ENCODE data around the gene PTK6. TPM values are rescaled to one million over a fixed set of nuclear protein-coding genes. Genes with fewer than 3 reads are reported as not detected.

The PTK6 gene
- total RNA-seq, 1 donor from 2014 or later, result 0.13 TPM

DNA sequence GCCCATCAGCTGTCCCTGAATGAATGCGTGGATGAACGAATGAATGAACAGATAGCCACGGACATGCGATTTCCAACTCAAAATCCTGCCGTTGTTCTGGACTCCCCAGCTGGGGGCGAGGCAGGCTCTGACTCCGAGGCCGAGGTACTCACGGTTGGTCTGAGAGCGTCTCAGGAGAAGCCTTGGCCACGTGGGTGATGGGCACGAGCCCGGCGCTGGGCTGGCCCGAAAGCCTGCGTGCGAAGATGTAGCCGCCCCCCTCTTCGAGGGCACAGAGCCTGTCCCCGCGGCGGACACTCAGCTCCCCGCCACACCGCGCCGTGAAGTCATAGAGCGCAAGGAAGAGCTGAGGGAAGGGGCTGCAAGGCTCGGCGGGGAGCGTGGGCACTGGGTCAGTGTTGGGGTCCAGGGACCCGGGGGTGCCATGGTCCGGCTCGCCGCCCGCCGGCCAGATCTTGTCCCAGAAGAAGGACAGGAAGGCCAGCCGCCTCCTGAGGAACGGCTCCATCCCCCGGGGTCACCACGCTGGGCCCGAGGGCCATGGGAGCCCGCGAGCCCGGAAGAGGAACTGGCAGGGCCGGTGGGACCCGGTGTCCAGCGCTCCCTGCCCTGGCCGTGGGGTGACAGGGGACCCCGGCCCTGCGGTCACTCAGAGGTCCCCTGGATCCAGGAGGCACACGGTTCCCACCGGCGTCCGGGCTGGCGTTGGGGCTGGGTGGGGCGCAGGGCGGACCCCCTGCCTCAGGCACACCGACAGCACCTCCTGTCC is 10.0 kb upstream of the PTK6 start:
- ATAC-seq (no peak), DNase-seq (ENCODE audit: low spot score) (no peak)
- intact Hi-C loops (cut with DNase I), result no loop called here

DNA sequence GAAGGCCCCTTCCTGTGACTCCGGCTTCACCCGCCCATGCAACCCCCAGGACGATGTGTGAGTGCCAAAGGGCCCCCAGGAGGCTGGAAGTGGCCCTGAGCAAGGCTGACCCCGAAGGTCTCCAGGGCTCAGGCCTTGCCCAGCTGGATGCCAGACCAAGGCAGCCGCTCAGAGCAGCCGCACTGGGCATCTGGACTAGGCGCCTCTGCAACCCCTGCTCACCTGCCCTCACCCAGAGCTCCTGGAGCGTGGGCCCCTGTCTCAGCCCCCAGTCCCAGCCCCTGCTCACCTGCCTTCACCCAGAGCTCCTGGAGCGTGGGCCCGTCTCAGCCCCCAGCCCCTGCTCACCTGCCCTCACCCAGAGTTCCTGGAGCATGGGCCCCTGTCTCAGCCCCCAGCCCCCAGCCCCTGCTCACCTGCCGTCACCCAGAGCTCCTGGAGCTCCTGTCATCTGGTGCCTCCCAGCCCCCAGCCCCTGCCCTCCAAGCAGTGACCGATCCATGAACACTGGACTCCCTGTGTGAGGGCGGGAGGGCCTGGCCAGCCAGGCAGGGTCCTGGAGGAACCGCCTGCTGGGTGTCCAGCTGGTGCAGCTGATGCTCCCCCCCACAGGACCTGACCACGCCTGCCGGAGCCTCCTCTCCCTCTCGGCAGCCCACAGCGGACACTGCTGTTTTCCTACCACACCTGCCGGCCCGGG is 9.2 kb upstream of the PTK6 start:
- intact Hi-C loops (cut with DNase I), result no loop called here
- ATAC-seq (no peak), DNase-seq (ENCODE audit: low spot score) (no peak)

DNA sequence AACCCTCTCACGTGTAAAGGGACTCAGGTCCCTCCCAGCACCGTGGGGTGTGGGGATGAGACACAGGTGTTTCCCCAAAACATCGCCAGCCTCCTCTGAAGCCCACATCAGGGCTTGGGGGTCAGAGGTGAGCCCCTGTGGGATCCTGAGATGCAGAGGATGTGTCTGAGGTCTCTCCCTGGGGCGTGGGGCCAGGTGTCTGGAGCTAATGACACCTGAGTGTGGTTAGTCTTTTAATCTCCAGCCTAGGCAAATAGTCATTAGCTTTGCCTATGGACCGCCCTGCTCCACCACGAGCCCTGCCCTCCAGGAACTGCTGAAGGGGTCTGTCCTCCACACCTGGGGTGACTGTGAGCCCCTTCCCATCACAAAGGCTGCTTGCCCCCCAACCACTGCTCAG is 8.6 kb upstream of the PTK6 start:
- ATAC-seq, result no peak
- DNase-seq (ENCODE audit: low spot score), result no peak
- intact Hi-C loops (cut with DNase I), result no loop called here

DNA sequence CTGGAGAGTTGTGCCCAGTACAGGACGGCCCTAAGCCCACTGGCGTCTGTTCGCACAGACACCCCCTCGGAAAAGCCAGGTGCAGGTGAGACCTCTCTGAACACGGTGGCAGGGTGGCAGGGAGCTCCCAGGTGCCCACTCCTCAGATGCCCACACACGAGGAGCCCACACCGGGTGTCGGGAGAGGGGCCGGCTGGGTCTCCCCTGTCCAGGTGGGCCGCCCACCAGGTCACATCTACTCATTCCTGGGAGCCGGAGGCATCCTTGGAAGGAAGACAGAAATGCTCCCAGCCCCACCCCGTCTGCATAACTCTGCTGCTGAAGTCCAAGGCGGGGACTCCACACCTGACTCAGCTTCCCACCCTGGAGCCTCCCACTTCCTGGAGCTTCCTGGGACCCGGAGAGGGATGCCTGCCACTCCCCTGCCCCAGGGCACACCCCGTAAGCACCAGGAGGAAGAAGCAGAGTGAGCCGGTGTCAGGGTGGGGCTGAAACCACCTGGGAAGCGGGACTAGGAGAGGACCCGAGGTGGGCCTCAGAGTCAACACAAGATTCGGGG is 7.9 kb upstream of the PTK6 start:
- ATAC-seq (no peak), DNase-seq (ENCODE audit: low spot score) (no peak)
- intact Hi-C loops (cut with DNase I), result no loop called here

DNA sequence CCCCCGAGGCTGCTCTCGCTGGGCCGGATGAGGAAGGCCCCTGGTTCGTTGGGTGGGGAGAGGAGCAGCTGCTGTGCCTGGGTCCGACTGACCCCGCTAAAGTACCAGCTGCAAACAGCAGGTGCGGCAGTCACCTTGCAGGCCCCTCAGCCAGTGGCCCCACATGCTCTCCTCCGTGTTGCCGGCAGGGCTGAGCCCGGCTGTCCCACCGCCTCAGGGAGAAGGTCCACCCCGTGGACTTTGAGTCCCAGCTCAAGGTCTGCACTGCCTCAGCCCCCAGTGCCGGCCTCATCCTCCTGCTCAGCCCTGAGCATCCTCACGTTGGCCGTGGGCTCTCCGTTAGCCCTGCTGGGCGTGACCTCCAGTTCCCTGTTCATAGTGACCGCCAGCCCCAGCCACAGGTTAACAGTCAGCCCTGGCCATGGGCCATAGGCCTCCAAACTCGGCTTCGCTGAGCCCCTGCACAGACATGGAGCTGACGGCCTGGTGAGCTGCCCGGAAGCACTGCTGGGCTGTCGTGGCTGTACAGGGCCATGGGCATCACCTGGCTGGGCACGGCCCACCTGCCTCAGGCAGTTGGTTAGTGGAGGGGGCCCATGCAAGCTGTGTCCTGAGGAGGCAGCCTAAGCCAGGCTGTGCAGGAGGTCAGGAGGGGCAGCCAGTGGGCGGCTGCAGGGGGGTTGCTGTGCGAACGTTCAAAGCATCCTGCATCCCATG is 7.2 kb upstream of the PTK6 start:
- intact Hi-C loops (cut with DNase I), result no loop called here
- DNase-seq (ENCODE audit: low spot score), result no peak
- no peak for ATAC-seq

DNA sequence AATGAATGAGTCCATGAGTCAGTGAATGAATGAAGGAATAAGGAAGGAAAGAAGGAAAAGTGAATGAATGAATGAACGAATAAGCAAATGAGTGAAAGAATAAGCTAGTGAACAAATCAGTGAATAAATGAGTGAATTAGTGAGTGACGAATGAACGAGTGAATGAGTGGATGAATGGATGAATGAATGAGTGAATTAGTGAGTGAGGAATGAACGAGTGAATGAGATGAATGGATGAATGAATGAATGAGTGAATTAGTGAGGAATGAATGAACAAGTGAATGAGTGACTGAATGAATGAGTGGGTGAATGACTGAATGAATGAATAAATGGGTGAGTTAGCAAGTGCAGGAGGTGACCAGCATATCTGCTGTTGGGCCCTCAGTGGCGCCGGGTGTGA is 6.6 kb upstream of the PTK6 start:
- no peak for DNase-seq (ENCODE audit: low spot score)
- intact Hi-C loops (cut with DNase I), result no loop called here
- ATAC-seq, result no peak

DNA sequence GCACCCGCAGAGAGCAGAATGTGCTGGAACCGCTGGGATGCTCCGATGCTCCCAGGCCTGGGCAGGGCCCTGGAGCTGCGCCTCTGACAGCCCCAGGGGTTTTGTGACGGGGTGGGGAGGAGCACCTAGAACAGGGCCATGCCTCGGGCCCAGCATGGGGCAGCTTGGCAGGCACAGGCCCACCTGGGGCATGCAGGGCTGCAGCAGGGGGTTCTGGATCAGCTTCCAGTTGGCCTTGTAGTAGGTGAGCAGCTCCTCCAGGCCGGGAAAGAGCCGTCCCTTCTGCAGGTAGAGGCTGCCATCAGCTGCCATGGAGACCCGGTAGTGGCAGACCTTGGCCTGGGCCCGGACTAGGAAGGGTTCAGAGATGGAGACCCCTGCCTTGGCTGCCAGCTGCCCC is 6.0 kb upstream of the PTK6 start:
- ATAC-seq, result no peak
- intact Hi-C loops (cut with DNase I), result no loop called here
- DNase-seq (ENCODE audit: low spot score), result no peak

DNA sequence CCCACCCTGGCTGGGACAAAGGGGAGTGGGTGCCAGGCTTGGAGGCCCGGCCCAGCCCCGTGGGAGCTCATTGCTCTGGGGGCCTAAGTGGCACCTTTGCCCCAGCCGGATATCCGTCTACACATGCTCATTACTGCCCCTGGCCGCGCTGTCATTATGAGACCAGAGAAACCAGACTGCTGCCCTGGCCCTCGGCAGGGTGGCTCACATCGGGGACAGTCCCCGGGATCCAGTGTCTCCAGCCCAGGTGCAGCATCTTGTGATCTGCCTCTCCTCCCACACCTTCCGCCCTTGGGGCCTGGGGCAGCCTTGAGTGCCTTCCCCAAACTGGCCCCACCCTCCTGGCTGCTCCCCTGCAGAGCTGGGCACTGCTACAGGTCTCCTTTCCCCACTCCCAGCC is 5.5 kb upstream of the PTK6 start:
- DNase-seq (ENCODE audit: low spot score), result no peak
- intact Hi-C loops (cut with DNase I), result no loop called here

DNA sequence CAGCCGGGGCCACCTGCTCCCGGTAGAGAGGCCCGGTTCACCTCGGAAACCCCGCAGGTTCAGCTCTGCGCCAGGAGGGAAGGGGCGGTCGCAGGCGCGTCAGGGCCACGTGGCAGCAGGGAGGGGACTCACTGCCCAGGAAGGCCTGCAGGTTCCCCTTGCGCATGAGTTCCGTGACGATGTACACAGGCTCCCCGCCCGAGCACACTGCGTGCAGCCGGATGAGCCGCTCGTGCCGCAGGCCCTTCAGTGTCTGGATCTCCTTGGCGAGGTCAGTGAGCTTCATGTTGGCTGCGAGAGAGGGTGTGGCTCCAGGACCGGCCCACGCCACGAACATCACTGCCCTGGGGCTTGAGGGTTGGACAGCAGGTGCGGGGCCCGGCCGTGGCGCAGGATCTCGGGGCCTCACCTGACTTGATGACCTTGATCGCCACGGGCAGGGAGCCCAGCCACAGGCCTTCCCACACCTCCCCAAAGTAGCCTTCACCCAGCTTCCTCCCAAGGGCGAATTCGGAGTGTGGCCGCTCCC is 4.9 kb upstream of the PTK6 start:
- no peak for DNase-seq (ENCODE audit: low spot score)
- intact Hi-C loops (cut with DNase I), result no loop called here
- no peak for ATAC-seq

More for the DNA sequence above, 5.5 kb upstream of the PTK6 start:
- ATAC-seq, result no peak

DNA sequence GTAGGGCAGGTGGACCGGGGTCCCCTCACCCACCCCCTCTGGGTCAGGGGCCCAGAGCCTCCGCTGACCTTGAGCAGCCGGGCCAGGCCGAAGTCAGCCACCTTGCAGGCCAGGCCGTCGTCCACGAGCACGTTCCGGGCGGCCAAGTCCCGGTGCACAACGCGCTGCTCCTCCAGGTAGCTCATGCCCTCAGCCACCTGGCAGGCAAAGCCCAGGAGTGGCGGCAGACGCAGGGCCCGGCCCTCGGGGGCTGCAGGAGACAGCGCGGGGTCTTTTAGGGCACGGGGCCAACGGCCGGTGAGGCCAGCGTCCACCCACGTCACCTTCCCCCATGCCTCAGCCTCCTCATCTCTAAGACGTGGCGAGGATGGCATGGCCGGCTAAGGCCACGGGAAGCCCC is 4.2 kb upstream of the PTK6 start:
- intact Hi-C loops (cut with DNase I), result no loop called here
- no peak for DNase-seq (ENCODE audit: low spot score)
- ATAC-seq, result no peak

DNA sequence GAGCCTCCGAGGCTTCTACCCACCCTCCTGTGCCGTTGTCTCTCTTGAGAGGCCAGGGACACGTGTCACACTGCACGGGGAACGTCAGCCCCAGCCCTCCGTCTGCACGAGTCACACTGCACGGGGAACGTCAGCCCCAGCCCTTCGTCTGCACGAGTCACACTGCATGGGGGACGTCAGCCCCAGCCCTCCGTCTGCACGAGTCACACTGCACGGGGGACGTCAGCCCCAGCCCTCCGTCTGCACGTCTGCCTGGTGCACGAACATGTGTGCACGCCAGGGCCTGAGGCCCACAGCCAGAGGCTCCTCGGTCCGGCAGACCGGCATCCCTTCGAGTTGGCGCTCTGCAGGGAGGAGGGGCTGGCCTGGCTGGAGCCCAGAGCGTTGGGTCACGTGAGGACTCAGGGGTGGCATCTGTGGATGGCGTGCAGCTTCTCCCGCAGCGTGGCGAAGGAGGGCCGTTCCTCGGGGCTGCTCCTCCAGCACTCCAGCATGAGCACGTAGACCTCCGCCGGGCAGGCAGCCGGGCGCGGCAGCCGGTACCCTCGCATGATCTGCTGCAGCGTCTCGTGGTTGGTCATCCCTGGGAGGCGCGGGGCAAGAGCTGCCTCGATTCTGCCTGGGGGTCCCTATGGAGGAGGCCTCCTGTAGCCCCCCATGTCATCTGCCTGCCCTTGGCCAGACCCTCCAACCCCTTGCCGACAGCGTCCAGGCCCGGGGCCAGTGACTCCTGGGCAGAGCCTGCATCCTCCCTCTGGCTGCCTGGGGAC is 3.4 kb upstream of the PTK6 start:
- DNase-seq (ENCODE audit: low spot score), result no peak
- intact Hi-C loops (cut with DNase I), result no loop called here
- no peak for ATAC-seq

DNA sequence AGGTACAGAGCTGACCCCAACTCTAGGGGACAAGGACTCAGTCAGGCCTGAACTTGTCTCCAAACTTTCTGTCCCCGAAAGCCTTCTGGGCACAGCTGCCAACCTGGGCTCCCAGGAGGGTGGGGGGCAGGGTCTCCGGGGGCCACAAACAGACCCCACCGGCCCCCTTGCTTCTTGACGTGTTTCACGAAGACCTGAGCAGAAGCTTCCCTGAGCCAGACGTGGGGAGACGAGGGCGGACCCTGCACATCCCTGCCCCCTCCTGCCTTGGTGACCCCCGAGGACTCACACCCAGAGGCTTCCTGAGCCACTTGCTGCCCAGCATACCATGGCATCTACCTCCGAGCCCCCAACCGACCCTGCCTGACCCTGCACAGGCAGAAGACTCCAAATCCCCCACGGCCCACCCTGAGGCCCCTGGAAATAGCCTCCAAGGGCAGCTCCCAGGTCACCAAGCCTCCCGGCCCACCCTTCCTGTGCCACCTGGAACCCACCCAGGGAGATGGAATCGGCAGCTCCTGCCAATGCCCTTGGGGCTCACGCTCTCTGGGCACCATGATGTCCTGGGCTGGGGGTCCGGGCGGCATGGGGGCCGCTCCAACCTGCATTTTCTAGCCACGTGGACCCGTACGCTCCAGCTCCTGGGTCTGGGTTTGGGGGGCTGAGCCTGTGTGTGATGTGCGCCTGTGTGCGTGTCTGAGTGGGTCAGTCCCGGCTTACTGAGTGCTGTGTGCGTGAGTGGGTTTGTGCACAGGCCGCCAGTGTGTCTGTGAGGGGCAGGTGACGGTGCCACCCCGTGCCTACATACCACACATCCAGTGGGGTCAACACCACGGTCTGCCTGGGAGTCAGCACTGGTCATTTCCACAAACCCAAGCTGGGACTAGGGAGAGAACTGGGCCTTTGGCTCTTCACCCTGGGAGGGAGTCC is 2.5 kb upstream of the PTK6 start:
- intact Hi-C loops (cut with DNase I), result loop anchor here (5.0 to 10.0 kb wide), 2 partner anchors 325 to 438 kb away; partner anchors contain the start of genes ABHD16B, SAMD10 and TPD52L2
- no peak for DNase-seq (ENCODE audit: low spot score)
- ATAC-seq, result no peak

DNA sequence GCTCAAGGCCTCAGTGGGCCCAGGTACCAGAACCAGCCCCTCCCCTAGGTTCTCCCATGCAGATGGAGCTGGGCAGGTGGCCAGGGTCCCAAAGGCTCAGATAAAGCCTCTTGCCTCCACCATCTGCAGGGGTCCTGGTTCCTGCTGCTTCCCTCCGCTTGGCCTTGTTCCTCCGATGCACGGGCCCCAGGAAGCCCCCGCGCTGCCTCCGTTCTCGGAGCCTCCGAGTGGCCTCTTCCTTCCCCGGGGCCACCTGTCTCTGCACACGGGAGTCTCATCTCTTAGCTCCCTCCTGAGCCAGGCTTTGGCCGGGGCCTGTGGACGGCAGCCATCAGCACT is 1.9 kb upstream of the PTK6 start:
- intact Hi-C loops (cut with DNase I), result loop anchor here (5.0 to 10.0 kb wide), 2 partner anchors 326 to 438 kb away; partner anchors contain the start of genes ABHD16B, SAMD10 and TPD52L2
- no peak for ATAC-seq
- DNase-seq (ENCODE audit: low spot score), result no peak

DNA sequence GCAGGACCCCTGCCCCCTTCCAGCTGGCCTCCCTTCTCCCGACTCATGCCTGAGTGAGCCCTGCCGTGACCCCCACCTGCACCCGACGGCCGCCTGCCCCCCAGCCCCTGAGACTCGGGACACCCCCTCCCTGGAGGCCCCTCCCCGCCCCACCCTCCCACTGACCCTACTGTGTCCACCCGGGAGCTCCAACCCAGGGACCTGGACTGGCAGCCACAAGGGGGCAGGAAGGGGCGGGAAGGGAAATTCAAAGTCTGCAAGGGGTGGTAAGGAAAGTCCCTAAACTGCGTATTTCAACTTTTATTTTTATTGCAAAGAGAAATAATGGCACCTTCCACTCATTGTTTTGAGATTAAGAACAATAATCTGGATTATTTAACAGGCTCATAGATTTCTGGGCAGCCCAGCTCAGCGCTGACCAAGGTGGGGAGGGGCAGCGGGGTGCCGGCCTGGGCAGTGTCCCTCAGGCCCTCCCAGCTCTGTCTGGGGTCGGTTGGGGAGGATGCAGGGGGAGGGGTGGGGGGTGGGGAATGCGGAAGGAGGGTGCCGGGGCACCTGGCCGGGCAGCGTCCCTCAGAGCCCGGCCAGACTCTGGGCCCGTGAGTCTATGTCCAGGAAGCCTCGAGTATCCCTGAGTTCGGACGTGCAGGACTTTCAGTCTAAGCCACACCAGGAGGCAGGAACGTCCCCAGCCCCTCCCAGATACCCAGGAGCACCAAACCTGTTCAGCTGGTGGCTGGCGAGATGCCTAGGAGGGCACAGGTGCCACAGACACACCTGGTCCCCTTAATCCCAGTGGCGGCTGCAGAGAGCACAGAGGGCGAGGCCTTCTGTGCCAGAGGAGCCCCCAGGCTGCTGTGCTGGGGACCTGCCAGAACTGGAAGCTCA is 1.3 kb upstream of the PTK6 start:
- DNase-seq (ENCODE audit: low spot score) (no peak), ATAC-seq (peak; percentile 22)
- intact Hi-C loops (cut with DNase I), result loop anchor here (5.0 to 10.0 kb wide), 2 partner anchors 326 to 439 kb away; partner anchors contain the start of genes ABHD16B, SAMD10 and TPD52L2

DNA sequence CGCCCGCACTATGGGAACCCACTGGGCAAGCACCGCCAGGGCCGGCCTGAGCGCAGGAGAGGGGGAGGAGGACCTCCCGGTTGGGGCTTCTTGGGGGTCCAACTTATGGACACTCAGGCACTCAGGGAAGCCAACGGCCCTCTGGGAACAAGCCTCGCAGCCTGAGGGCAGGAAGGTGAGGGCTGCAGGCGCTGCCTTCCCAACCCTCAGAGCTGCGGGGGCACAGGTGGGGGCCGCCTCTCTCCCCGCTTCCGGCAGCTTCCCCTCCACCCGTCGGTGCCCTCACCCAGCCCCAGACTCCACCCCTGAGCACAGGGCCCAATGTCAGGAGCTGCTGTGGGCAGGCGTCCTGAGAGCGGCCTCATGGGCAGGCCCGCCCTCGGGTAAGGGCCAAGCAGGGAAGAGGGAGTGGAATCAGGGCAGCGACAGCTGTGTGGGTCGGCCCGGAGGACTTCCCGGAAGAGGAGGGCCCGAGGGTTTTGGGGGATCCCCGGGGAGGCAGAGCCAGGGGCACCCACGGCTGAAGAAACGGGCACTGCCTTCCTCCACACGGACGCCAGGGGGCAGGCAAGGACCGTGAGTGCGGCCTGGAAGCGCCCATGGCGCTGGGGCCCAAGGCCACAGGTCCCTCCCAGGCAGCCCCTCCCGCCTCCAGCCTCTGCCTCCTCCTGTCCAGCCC is 488 bp upstream of the PTK6 start:
- ATAC-seq (peak; percentile 85), DNase-seq (ENCODE audit: low spot score) (peak; percentile 89)
- intact Hi-C loops (cut with DNase I), result loop anchor here (5.0 to 10.0 kb wide), 2 partner anchors 327 to 440 kb away; partner anchors contain the start of genes ABHD16B, SAMD10 and TPD52L2
